ENCODE data around the gene CAPN13.

GRCh38 chr2:30681022-30681421 lies 126.2 kb downstream of the CAPN13 start:
- TF ChIP-seq, protein P1, sequence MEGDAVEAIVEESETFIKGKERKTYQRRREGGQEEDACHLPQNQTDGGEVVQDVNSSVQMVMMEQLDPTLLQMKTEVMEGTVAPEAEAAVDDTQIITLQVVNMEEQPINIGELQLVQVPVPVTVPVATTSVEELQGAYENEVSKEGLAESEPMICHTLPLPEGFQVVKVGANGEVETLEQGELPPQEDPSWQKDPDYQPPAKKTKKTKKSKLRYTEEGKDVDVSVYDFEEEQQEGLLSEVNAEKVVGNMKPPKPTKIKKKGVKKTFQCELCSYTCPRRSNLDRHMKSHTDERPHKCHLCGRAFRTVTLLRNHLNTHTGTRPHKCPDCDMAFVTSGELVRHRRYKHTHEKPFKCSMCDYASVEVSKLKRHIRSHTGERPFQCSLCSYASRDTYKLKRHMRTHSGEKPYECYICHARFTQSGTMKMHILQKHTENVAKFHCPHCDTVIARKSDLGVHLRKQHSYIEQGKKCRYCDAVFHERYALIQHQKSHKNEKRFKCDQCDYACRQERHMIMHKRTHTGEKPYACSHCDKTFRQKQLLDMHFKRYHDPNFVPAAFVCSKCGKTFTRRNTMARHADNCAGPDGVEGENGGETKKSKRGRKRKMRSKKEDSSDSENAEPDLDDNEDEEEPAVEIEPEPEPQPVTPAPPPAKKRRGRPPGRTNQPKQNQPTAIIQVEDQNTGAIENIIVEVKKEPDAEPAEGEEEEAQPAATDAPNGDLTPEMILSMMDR (IDR thresholded peaks at IDR 0.05): no peak
- TF ChIP-seq POLR2A (IDR thresholded peaks at IDR 0.05; ENCODE audit: low read depth) (no peak), EP300 (IDR thresholded peaks at IDR 0.05) (no peak)

Measured in esophagus muscularis mucosa (tissue), 4 donors.